ENCODE measurements around the gene MORN5. TPM values are rescaled to one million over a fixed set of nuclear protein-coding genes. Genes with fewer than 3 reads are reported as not detected.

MORN5 gene
- total RNA-seq, 1 donor from 2014 or later: not detected

DNA sequence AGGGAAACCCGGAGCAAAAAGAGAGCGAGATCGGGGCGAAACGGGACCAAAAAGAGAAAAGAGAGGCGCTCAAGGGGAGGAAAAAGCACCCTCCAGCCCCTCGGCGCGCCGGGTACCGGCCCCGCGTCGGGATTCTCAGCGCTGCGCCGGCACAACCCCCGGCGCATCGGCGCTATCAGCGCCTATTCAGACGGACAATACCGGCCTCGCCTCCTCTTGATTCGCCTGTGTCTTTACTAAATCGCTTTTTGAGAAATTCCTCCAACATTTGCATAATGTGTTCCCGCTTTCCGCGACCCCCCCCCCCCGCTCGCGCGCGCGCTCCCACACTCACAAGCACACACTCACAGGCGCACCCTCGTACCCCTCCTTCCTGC lies 68.5 kb downstream of the MORN5 start:
- DNase-seq (ENCODE audit: low spot score): no peak

DNA sequence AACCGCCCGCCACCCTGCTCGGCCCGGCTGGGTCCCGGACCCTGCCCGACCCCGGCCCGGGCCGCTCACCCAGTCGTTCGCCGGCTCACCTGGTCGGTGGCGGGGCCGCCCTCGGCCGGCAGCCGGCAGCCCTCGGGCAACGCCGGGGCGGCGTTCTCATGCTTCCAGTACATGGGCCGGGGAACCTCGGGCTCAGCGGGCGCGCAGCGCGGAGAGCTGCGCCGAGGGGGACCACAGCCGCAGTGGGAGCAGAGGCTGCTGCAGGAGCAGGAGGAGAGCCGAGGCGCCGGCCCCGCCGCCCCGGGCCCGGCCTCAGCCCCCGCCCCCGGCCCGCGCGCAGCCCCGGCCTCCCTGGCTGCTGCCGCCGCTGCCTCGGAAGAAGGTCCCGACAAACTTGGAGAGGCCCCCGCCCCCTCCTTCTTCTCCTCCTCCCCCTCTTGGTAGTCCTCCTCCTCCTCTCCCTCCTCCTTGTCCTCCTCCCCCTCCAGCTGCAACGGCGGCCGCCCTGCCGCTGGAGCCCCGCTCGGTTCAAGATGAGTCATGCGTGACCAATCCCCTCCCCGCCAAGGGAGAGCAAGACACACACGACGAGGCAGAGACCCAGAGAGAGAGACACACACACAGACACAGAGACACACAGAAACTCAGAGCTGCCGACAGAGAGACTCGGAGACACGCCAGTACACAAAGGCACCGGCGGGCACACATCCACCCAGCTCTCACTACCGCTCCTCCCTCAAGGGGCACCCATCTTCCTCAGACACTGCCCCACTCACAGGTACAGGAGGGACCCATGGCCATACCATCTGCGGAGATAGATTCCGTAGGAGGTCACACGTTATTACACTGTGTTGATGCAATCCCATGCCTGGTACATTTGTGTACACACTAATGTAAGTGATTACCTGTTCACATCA lies 69.1 kb downstream of the MORN5 start, which contains the start of gene LHX6:
Gene LHX6, minus strand, starts transcription at position 390 of the 917 bp plus-strand sequence. Its CDS starts 217 bp downstream, at position 173.
- DNase-seq (ENCODE audit: low spot score): no peak

DNA sequence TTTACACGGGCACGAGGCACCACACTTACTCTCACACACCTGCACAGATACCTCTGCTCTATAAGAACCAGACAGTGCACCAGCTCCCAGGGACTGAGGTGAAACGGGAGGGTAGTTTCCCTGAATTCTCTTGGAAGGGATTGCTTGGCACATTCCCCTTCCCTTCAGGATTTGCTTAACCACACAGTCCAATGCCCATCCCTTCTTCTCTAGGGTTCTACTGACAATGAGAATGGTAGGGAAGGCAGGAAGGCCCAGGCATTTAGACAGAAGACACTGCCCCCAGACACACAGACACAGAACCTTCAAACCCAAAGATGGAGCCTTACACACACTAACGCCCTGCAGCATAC lies 69.8 kb downstream of the MORN5 start:
- DNase-seq (ENCODE audit: low spot score): no peak

DNA sequence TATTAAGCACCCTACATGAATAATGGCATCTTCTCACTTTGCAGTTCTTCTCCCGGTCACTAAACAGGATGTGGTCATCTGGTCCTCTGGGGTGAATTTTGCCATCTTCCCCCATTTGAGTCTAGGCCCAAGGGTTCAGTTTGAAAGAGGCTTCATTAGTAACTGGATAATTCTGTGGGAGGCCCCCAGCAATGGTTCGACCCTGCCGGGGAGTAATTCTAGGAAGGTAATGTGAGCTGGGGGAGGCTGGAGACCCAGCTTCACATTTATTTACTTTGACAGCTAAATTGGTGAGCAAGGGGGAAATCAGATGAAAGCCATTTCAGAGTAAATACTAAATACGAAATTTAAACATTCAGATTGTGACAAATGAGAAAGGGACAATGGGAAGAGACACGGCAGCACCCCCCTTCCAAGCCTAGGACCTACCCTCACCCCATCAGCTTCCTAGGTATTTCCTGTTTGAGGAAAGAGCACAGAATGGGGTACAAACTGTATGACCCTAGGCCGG lies 73.1 kb downstream of the MORN5 start:
- DNase-seq (ENCODE audit: low spot score): no peak

DNA sequence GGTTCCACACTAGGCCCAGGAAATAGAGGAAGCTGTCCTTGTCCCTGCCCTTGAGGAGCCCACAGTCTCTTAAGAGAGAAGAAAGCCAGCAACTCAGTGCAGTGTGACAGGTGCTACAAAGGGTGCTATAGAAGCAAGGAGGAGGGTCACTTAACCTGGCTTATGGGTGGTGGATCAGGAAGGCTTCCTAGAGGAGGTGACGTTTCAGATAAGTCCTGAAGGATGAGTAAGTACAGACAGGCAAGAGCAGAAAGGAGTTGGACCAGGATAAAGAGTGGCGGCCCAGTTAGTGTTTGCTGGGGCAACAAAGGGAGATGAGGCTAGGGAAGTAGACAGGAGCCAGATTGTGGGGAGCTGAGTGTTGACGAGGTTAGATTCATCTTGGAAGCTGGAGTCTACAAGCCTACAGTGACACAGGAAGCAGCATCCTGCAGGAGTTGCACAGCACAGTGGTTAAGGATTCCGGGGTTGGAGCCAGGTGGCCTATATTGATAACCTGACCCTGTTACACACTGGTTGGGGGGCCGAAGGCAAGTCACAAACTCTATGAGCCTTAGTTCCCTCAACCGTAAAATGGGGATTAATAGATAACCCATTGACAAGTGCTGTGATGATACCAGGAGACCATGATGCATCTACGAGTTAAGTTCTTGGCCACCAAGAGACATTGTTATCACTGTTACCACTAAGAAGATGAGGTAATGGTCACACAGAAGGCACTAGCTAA lies 74.5 kb downstream of the MORN5 start:
- DNase-seq (ENCODE audit: low spot score): no peak

DNA sequence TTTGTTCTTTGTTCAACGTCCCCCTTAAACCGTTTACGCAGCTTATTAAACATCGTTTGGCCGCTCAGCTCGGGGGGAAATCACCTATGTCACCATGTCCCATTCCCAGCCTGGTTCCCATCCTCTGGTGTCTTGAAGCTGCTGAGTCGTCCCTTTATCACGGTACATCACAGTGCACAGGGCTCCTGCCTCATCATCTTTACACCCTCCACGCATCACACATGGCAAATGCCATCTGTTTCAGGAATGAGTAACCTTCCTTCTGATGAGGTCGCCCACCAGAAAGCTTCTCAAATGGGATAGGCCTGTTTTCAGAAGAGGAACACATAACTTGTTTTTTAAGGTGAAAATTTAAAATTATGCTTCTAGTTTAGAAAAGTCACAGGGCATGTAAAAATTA lies 77.0 kb downstream of the MORN5 start:
- DNase-seq (ENCODE audit: low spot score): no peak

DNA sequence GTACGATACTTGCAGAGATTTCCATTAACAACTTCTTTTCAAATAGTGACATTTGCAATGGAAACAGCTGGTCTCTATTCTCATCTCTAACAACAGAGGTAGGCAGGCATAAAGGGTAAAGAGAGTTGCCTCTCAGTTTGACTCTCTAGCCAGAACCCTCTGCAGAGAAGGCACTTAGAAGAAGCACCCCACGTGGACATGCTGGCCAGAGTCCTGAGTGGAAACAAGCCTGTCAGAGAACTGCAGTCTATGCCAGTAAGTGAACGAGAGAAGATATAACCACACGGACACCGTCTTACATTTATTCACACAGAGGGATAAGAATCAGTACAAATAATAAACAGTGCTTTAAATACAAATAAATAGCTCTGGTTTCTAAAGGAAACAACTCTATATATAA lies 80.0 kb downstream of the MORN5 start:
- DNase-seq (ENCODE audit: low spot score): no peak

DNA sequence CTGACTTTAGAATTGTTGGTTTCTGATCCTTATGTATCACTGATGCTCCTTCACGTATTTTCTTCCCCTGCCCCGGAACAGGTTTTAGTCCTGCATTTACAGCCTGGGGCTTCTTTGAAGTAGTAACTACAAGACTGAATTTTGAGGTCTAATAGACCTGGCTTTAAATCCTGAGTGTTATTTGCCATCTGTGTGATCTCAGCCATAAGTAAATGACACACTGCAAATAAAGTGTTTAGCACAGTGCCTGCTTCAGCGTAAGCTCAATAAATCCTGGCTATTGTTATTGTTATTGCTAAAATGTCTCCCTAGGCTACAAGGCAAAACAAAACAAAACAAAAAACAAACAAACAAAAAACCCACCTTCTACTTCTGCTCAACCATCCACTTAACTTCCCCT lies 84.6 kb downstream of the MORN5 start:
- no peak for DNase-seq (ENCODE audit: low spot score)

DNA sequence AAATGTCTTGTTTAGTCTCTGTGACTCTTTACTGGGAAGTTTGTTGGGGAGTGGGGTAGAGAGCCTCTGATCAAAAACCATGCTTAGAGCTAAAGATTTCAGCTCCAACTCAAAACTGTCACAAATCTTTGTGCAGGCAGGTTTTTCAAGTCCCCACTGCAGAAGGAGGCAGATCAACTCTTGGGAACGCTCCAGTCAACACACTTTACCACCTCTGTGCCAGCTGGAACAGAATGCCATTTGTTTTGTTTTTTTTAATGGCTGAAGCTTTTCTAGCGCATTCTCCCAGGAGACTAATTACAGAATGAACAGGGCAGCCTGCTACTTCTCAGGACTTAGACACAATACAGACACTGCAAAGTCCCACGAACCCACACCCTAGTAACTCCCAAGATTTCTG lies 87.0 kb downstream of the MORN5 start:
- DNase-seq (ENCODE audit: low spot score): no peak

DNA sequence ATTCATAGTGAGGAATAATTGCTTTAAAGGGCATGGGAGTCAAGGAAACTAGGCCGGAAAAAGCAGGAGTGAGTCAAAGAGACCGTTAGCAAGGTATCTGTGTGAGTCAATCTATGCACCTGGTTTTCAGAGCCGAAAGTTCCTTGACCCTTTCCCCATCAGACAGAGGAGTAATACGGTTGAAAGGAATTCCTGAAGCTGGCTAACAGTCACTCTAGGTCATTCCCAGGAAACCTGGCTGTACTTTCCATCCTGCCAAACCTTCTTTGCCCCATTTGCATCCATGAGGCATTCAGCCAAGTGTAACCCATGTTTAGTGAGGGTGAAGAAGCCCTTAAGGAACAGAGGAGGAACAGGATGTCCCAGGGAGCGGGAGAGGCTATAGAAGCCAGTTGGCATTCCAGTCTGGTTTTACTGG lies 88.7 kb downstream of the MORN5 start:
- DNase-seq (ENCODE audit: low spot score): no peak

Small RNA genes within 50 kb of the gene (microRNA-seq; reads per million reads assigned to microRNA genes)
- gene MIR4478 (ENCODE audit: borderline number of aligned reads): not detected

Other genes starting within 250 kb of the MORN5 start
- 9.5 TPM for gene TTLL11, start 66.6 kb upstream of the MORN5 start, total RNA-seq
- gene NDUFA8, start 129 bp upstream of the MORN5 start, total RNA-seq: 47.5 TPM
- 20.9 TPM for gene LHX6, start 69.0 kb downstream of the MORN5 start, total RNA-seq
- 18.8 TPM for gene RBM18, start 104.9 kb downstream of the MORN5 start, total RNA-seq
- 41.8 TPM for gene MRRF, start 105.0 kb downstream of the MORN5 start, total RNA-seq
- 16.5 TPM for gene PTGS1, start 211.1 kb downstream of the MORN5 start, total RNA-seq